Bronchial epithelial cell (primary cell): ENCODE results near the gene MRC2. TPM values are rescaled to one million over a fixed set of nuclear protein-coding genes. Genes with fewer than 3 reads are reported as not detected.

Experiments
- DNase-seq: peaks from one replicate; pipeline ENCODE4 v3.0.0-alpha.2; 2010; ENCODE audit warnings: low read depth
- FAIRE-seq: peaks from 2 replicates; lab custom pipeline; 2011; peaks lifted over from hg19 to GRCh38; lab: Jason Lieb, UNC
- H3K27me3 ChIP-seq: 2 replicates; pipeline ENCODE4 v1.5.1; 2011; ENCODE audit warnings: low read length; ENCODE audit not compliant: control insufficient read depth, insufficient read depth
- H3K36me3 ChIP-seq: 2 replicates; pipeline ENCODE4 v1.5.1; 2011; ENCODE audit warnings: low read length; ENCODE audit not compliant: control insufficient read depth, insufficient read depth
- H3K4me3 ChIP-seq: 2 replicates; pipeline ENCODE4 v1.5.1; 2011; ENCODE audit warnings: mild to moderate bottlenecking, low read depth, low read length, control low read depth
- CTCF ChIP-seq: IDR thresholded peaks from 2 replicates; pipeline ENCODE4 v1.5.1; 2011; ENCODE audit warnings: mild to moderate bottlenecking, moderate library complexity, low read length, control low read depth, inconsistent platforms; ENCODE audit not compliant: insufficient read depth, severe bottlenecking
- total RNA-seq: library from RNA; depleted of rRNA; stranded (reverse); fragments of >200 nt; gene quantifications from 2 replicates; pipeline ENCODE4 v1.2.1, GENCODE V29; 2014

MRC2 gene
- total RNA-seq, 1 donor from 2014 or later: 9.2 TPM

GRCh38 chr17:62664336-62665120, 37.1 kb downstream of the MRC2 start:
- Histone ChIP-seq H3K27me3 (no peaks in the 10 kb centered on the region), H3K36me3 (no peaks in the 10 kb centered on the region), H3K4me3 (no peak overlapping the region)
- FAIRE-seq: no peak
- no peak for TF ChIP-seq CTCF
- no peak for DNase-seq

DNA sequence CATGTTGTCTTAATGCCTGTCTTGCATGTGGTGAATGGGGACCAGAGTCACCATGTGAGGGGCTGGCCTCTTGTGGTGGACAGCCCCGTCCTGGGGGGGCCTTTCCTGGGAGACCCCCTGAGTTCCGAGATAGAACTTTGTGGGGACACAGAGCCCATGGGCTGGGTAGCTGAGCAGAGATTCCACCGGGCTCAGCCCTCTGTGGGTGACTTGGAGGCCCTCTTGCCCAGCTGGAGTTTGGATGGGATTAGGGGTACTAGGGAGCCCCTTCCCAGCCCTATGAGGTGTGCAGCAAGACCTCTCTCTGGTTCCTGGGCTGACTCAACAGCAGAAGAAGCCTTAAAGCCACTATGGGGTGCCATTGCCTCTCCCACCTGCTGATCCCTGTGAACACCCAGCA, 38.1 kb downstream of the MRC2 start:
- no peak for TF ChIP-seq CTCF
- no peak for FAIRE-seq

DNA sequence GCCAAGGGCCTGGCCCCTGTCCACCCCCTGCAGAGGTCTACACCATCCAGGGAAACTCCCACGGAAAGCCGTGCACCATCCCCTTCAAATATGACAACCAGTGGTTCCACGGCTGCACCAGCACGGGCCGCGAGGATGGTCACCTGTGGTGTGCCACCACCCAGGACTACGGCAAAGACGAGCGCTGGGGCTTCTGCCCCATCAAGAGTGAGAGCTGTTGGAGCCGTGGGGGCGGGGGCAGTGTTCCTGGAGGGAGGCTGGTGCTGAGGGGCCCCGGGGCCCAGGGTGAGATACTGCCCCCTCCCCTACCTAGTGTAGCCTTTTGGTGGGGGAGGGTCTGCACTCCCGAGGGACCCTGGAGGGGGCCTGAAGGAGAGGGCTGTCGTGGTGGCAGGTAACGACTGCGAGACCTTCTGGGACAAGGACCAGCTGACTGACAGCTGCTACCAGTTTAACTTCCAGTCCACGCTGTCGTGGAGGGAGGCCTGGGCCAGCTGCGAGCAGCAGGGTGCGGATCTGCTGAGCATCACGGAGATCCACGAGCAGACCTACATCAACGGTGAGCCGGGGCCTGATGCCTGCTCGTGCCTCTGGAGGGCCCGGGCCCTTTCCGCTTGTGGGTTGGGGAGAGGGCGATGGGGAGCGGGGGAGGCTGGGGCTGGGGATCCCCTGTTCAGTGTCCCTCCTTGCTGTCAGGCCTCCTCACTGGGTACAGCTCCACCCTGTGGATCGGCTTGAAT, 38.8 kb downstream of the MRC2 start:
- H3K27me3 ChIP-seq: no peaks in the 10 kb centered on the region
- no peak for DNase-seq
- TF ChIP-seq CTCF: no peak
- no peak overlapping the region for H3K4me3 ChIP-seq
- H3K36me3 ChIP-seq: no peaks in the 10 kb centered on the region
- FAIRE-seq: no peak

More for the DNA sequence above, 38.1 kb downstream of the MRC2 start:
- no peaks in the 10 kb centered on the region for H3K36me3 ChIP-seq
- no peak overlapping the region for H3K4me3 ChIP-seq
- H3K27me3 ChIP-seq: no peaks in the 10 kb centered on the region
- no peak for DNase-seq

DNA sequence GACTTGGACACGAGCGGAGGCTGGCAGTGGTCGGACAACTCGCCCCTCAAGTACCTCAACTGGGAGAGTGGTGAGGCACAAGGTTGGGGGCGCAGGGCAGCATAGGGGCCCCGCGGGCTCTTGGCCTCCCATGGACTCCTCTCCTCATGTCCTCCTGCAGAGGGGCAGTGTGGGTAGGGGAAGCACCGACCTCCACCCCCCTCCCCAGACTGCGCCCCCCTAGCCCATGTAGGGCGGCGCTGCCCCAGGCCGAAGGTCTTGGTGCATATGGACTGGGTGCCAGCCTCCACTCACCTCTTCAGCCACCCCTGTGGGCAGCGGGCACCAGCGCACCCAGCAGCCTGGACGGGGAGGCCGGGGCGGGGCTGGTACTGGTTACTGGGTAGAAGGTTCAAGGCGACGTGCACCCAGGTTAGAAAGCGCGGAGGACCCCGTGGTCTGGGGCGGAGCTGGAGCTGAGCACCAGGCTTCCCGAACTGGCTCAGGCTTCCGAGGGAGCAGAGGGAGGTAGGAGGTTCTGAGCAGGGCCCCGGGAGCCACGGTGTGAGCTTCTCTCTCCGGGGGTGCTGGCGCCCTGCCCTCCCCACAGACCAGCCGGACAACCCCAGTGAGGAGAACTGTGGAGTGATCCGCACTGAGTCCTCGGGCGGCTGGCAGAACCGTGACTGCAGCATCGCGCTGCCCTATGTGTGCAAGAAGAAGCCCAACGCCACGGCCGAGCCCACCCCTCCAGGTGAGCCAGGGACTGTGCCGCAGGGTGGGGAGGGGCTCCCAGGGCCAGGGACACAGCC, 39.5 kb downstream of the MRC2 start:
- Histone ChIP-seq H3K36me3 (no peaks in the 10 kb centered on the region), H3K27me3 (no peaks in the 10 kb centered on the region), H3K4me3 (no peak overlapping the region)
- no peak for TF ChIP-seq CTCF
- DNase-seq (no peak), FAIRE-seq (no peak)

DNA sequence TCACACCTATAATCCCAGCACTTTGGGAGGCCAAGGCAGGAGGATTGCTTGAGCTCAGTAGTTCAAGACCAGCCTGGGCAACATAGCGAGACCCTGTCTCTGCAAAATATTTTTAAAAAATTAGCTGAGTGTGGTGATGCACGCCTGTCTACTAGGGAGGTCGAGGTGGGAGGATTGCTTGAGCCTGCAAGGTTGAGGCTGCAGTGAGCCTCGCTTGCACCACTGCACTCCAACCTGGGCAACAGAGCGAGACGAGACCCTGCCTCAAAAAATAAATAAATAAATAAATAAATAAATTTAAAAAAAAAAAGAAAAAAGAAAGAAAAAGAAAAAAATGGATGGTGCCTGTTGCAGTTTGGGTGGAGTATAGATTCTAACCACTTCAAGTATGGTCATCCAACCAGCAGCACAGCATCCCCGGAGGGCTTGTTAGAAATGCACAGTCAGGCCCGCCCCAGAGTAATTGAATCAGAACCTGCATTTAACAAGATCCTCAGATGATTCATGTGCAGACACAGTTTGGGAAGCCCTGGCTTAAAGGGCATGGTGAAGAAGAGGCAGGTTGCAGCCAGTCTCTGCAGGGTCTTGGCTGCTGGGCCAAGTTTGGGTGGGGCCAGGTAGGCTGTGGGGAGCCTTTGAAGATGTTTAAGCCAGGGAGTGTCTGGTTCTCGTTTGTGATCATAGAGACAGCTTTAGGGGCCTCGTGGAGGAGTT, 40.8 kb downstream of the MRC2 start:
- Histone ChIP-seq H3K4me3 (no peak overlapping the region), H3K36me3 (no peaks in the 10 kb centered on the region), H3K27me3 (no peaks in the 10 kb centered on the region)
- DNase-seq (peak; percentile 96), FAIRE-seq (peak; percentile 32)
- TF ChIP-seq CTCF: no peak
